T47D (cell line): ENCODE data around the gene CNTROB.

Experiments
- DNase-seq, 2 experiments: peaks; one replicate each; pipeline versions ENCODE4 v3.0.0 to v3.0.0-alpha.2; 2011 to 2012; ENCODE audit warnings: low read depth in 1 of 2, low spot score in 1 of 2
- JUND ChIP-seq: IDR thresholded peaks from 2 replicates; pipeline ENCODE4 v1.6.1; 2012; ENCODE audit warnings: low read depth
- in situ Hi-C: cut with HindIII; loops from 2 replicates; pipeline ENCODE4 v1.10.0; 2016; ENCODE audit warnings: low sequenced_read_pairs, low pct_unique_long_range_greater_than_20kb

CNTROB gene

GRCh38 chr17:7931709-7932482, at the start of gene CNTROB, which contains the start of gene TRAPPC1:
CNTROB (plus strand) TSS chr17:7932206; CDS start chr17:7933080, 874 bp downstream.
TRAPPC1 (minus strand) TSS chr17:7931946; CDS start chr17:7931829, 117 bp downstream.
- DNase-seq, result peak; percentile 98
- no peak for TF ChIP-seq JUND
- in situ Hi-C loops, result no loop called here

GRCh38 chr17:7882629-7883028, 49.4 kb upstream of the CNTROB start:
- no peak for DNase-seq
- no peak for TF ChIP-seq JUND

GRCh38 chr17:7883781-7884386, 48.1 kb upstream of the CNTROB start:
- in situ Hi-C loops, result no loop called here
- peak in 1 of 2 experiments; percentile 9 for DNase-seq
- no peak for TF ChIP-seq JUND

More at GRCh38 chr17:7882629-7883028, 49.4 kb upstream of the CNTROB start:
- in situ Hi-C loops, result no loop called here

GRCh38 chr17:7884581-7885366, 47.2 kb upstream of the CNTROB start:
- peak; percentile 11 to 21 for DNase-seq

GRCh38 chr17:7885367-7886226, 46.4 kb upstream of the CNTROB start:
- DNase-seq, result peak; percentile 45 to 47
- TF ChIP-seq JUND, result no peak
- in situ Hi-C loops, result no loop called here

More at GRCh38 chr17:7884581-7885366, 47.2 kb upstream of the CNTROB start:
- in situ Hi-C loops, result no loop called here
- no peak for TF ChIP-seq JUND

GRCh38 chr17:7886227-7887037, 45.6 kb upstream of the CNTROB start:
- TF ChIP-seq JUND, result no peak
- in situ Hi-C loops, result no loop called here
- DNase-seq, result peak; percentile 46 to 59

- in situ Hi-C loops, result no loop called here
- DNase-seq, result no peak
- no peak for TF ChIP-seq JUND
Measured at GRCh38 chr17:7887038-7887481, 44.9 kb upstream of the CNTROB start.

GRCh38 chr17:7887482-7888183, 44.4 kb upstream of the CNTROB start:
- in situ Hi-C loops, result no loop called here
- peak; percentile 72 to 96 for DNase-seq
- no peak for TF ChIP-seq JUND

GRCh38 chr17:7888184-7888920, 43.7 kb upstream of the CNTROB start, which contains the start of gene CHD3:
CHD3 (plus strand) TSS chr17:7888789; CDS start chr17:7889001, 212 bp downstream.
- no peak for TF ChIP-seq JUND
- in situ Hi-C loops, result no loop called here
- DNase-seq, result peak; percentile 57 to 96

- no peak for TF ChIP-seq JUND
- DNase-seq, result peak; percentile 86 to 97
- in situ Hi-C loops, result no loop called here
Measured at GRCh38 chr17:7889166-7889955, 42.6 kb upstream of the CNTROB start.
